Measurements from ENCODE around the gene STAT3.
A peak's percentile ranks its signal among the peaks of the same experiment; 100 is the strongest.
"Not testable (repeated sequence)": the region's sequence is repeated elsewhere in the genome, so short reads cannot be mapped to it uniquely, and the experiment has no call there.

The STAT3 gene

DNA sequence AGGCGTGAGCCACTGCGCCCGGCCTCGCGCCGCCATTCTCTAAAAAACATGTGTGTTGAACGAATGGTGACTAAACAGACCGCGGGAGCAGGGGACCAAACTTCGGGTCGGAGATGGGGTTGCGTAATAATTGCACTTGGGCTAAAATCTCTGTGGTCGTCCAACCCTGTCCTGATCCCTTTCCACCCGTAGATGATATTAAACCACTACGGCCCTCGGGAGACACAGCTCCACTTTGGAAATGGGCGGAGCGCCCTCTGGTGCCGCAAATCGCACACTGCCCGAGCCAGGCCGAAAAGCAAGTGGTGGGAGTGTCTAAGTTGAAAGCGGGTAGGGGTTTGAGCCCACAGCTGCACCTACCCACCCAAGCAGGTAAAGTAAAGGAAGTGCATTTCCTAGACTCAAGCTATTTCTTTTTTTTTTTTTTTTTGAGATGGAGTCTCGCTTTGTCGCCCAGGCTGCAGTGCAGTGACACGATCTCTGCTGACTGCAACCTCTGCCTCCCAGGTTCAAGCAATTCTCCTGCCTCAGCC lies 17.8 kb upstream of the STAT3 start:
- no peaks in the 10 kb centered on the region; the same call in 1 of the 2 replicates for H3K27me3 ChIP-seq
- no peaks in the 10 kb centered on the region; the same call in 1 of the 2 replicates for H3K4me1 ChIP-seq
- peak; percentile 89 for DNase-seq
- no peak overlapping the region for H3K4me3 ChIP-seq (ENCODE audit: low read depth, low read length)
- TF ChIP-seq, protein P1, sequence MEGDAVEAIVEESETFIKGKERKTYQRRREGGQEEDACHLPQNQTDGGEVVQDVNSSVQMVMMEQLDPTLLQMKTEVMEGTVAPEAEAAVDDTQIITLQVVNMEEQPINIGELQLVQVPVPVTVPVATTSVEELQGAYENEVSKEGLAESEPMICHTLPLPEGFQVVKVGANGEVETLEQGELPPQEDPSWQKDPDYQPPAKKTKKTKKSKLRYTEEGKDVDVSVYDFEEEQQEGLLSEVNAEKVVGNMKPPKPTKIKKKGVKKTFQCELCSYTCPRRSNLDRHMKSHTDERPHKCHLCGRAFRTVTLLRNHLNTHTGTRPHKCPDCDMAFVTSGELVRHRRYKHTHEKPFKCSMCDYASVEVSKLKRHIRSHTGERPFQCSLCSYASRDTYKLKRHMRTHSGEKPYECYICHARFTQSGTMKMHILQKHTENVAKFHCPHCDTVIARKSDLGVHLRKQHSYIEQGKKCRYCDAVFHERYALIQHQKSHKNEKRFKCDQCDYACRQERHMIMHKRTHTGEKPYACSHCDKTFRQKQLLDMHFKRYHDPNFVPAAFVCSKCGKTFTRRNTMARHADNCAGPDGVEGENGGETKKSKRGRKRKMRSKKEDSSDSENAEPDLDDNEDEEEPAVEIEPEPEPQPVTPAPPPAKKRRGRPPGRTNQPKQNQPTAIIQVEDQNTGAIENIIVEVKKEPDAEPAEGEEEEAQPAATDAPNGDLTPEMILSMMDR (IDR thresholded peaks at IDR 0.05; ENCODE audit: low read depth, low read length): peak; percentile 89
- H3K36me3 ChIP-seq: no peaks in the 10 kb centered on the region
- no peaks in the 10 kb centered on the region for H3K9me3 ChIP-seq

DNA sequence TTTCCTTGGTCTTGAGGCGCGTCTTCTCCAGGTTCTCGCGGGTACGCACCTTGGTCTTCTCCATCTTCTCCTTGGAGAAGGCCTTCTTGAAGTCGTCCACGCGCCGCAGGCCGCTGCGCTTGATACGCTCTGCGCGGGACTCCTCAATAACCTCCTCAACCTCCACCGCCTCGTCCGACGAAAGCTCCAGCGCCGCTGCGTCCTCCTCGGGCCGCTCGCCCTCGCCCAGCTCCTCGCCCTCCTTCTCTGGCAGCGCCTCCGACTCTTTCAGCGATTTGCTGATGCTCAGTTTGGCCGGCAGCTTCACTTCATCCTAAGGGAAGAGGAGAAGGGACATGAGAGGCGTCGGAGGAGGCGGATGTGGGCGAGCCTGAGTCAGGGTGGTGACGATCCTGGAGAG lies 16.8 kb upstream of the STAT3 start:
- no peaks in the 10 kb centered on the region; the same call in 1 of the 2 replicates for H3K27me3 ChIP-seq
- no peaks in the 10 kb centered on the region for H3K9me3 ChIP-seq
- TF ChIP-seq, protein P1 (IDR thresholded peaks at IDR 0.05; ENCODE audit: low read depth, low read length): no peak
- no peaks in the 10 kb centered on the region for H3K36me3 ChIP-seq
- H3K4me3 ChIP-seq (ENCODE audit: low read depth, low read length): no peak overlapping the region
- DNase-seq: no peak
- no peaks in the 10 kb centered on the region; the same call in 1 of the 2 replicates for H3K4me1 ChIP-seq

DNA sequence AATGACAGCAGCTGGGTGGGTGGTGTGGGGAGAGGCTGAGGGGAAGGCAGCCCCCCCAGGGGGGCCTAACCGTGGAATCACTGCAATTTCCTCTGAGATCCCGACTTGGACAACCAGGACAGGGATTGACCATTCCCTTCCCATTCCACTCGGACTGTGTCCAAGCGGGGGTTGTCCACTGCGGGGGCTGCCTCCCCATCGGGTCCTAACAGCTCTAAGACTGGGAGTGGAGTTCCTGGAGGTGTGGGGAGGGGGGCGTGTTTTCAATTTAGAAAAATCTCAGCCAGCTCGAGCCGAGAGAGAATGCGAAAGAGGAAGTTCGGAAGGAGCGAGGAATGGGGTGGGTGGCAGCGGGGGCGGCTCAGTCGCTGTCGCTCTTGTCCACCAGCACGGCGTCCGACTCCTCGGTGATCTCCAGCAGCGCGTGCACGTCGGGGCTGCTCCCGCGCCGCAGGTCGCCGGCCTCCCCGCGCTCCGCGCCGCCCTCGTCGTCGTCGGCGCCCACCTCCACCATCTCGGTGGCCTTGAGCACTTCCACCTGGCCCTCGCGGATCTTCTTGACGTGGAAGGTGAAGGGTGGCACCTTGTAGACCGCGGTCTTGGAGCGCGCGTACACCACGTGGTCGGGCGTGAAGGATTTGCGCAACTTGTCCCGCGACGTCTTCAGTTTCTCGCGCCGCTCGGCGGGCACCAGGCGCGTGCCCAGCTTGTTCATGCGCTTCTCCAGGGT lies 16.2 kb upstream of the STAT3 start:
- TF ChIP-seq, protein P1 (IDR thresholded peaks at IDR 0.05; ENCODE audit: low read depth, low read length): no peak
- Histone ChIP-seq H3K4me1 (no peaks in the 10 kb centered on the region; the same call in 1 of the 2 replicates), H3K27me3 (no peaks in the 10 kb centered on the region; the same call in 1 of the 2 replicates), H3K36me3 (no peaks in the 10 kb centered on the region), H3K4me3 (ENCODE audit: low read depth, low read length) (no peak overlapping the region), H3K9me3 (no peaks in the 10 kb centered on the region)
- DNase-seq: no peak

DNA sequence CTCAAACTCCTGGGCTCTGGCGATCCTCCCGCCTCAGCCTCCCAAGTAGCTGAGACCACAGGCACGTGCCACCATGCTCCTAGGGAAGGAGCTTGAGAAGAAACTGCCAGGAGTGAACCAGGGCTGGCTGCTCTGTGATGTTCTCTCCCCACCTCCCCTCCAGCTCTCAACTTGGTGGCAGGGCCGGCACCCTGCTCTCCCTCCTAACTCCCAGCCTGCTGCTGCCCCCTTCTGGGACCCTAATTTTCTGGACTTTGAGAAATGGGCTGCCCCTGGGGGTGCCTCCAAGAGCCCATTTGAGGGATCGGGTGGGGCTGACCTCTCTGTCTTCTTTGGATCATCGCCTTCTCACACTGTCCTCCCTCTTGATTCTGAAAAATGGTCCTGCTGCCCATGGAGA lies 14.9 kb upstream of the STAT3 start:
- peak; percentile 47 for DNase-seq

DNA sequence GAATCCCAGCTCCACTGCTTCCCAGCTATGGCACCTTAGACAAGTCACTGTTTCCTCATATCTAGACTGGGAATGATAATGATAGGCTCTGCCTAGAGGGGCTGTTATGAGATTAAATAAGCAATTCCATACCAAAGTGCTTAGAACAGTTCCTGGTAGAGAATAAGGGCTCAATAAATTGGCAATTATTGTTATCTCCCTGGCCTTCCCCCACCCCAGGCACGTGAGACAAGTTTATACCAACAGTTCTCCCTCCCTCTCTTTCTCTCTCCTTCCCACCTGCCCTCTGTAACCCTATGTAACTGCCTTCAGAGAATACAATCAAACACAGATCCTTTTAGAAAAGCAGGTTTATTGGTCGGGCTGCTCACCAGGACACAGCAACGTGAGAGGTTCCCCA lies 13.9 kb upstream of the STAT3 start:
- no peak overlapping the region for H3K4me3 ChIP-seq (ENCODE audit: low read depth, low read length)

More for the DNA sequence above, 14.9 kb upstream of the STAT3 start:
- H3K9me3 ChIP-seq: no peaks in the 10 kb centered on the region
- no peaks in the 10 kb centered on the region for H3K36me3 ChIP-seq
- TF ChIP-seq, protein P1 (IDR thresholded peaks at IDR 0.05; ENCODE audit: low read depth, low read length): peak; percentile 50
- no peaks in the 10 kb centered on the region; the same call in 1 of the 2 replicates for H3K27me3 ChIP-seq
- H3K4me1 ChIP-seq: no peaks in the 10 kb centered on the region; the same call in 1 of the 2 replicates
- no peak overlapping the region for H3K4me3 ChIP-seq (ENCODE audit: low read depth, low read length)

DNA sequence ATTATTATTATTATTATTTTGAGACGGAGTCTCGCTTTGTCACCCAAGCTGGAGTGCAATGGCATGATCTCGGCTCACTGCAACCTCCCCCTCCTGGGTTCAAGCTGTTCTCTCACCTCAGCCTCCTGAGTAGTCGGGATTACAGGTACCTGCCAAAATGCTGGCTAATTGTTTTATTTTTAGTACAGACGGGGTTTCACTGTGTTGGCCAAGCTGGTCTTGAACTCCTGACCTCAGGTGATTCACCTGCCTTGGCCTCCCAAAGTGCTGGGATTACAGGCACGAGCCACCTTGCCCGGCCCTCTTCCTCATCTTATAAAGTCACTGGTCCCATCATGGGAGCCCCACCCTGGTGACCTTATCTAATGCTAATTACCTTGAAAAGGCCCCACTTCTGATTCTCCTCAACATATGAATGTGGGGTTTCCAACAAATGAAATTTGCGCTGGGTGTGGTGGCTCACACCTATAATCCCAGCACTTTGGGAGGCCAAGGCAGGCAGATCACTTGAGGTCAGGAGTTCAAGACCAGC lies 12.7 kb upstream of the STAT3 start:
- H3K27me3 ChIP-seq; H3K4me3 ChIP-seq (ENCODE audit: low read depth, low read length); H3K36me3 ChIP-seq: not testable (repeated sequence)

More for the DNA sequence above, 13.9 kb upstream of the STAT3 start:
- no peaks in the 10 kb centered on the region for H3K4me1 ChIP-seq
- no peak for DNase-seq
- no peaks in the 10 kb centered on the region for H3K36me3 ChIP-seq
- H3K9me3 ChIP-seq: no peaks in the 10 kb centered on the region
- TF ChIP-seq, protein P1 (IDR thresholded peaks at IDR 0.05; ENCODE audit: low read depth, low read length): no peak
- no peaks in the 10 kb centered on the region; the same call in 1 of the 2 replicates for H3K27me3 ChIP-seq

More for the DNA sequence above, 12.7 kb upstream of the STAT3 start:
- not testable (repeated sequence) for H3K4me1 ChIP-seq, H3K9me3 ChIP-seq, DNase-seq

All from BE2C (cell line).